Measurements from ENCODE around the gene UCHL1. TPM values are rescaled to one million over a fixed set of nuclear protein-coding genes. Genes with fewer than 3 reads are reported as not detected.

The UCHL1 gene
- polyA plus RNA-seq, 1 donor from 2014 or later, result 5,099 TPM

DNA sequence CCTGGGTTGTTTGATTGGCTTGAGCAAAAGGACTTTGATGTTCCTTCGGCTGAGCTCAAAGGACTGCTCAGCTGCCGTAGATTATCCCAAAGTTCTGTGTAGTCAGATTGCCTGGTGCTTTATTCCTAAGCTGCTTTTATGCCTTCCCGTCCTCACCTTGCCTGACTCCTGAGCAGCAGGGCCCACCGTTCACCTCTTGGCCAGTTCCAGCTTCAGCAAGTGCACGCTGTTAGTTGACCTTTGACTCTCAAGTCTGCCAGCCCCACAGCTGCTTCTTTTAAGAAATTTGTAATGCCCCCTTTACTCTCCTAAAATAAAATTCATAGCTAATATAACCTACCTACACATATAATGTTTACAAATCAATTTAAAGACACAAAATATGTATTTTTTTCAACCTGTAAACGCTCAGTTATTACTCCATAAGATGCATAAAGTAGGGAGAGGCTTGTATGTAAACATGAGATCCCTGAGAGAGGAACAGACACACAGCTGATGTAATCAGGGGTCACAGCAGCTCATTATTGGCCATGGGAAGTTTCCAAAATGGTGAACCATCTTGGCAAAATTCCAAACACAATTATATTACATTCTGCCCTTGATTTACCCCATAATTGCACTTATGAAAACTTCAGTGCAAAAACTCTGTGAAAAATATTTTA lies 28.6 kb downstream of the UCHL1 start:
- no peak overlapping the region for H3K4me3 ChIP-seq (ENCODE audit: low read length)
- no peaks in the 10 kb centered on the region for H3K79me2 ChIP-seq (replicated peaks; ENCODE audit: insufficient read depth, low read length)

DNA sequence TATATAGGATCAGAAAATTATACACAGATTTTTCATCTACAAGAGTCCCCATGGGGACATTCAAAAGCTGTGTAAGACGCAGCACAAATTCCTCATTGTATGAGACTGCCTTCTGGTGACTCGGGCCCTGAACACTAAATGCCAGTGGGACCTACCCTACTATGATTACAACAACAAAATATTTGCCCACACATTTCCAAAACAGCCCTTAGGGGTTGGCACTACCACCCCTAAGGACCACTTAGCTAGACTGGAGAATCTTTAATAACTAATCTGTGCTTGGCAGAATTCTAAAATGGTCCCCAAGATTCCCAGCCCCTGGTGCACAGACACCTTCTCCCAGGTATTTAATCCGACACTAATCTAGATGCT lies 29.1 kb downstream of the UCHL1 start:
- Histone ChIP-seq H4K20me1 (ENCODE audit: insufficient read depth) (no peaks in the 10 kb centered on the region), H3K4me3 (ENCODE audit: low read length) (no peak overlapping the region), H3K9ac (ENCODE audit: low read length) (no peak overlapping the region), H3K9me3 (ENCODE audit: low read length) (no peaks in the 10 kb centered on the region), H3K9me2 (ENCODE audit: insufficient read depth, low read length) (no peaks in the 10 kb centered on the region), H2AFZ (ENCODE audit: low read depth, low read length) (no peak overlapping the region), H3K27me3 (ENCODE audit: insufficient read depth, low read depth, low read length) (no peaks in the 10 kb centered on the region), H3K4me2 (ENCODE audit: low read length) (no peak overlapping the region), H3K79me2 (replicated peaks; ENCODE audit: insufficient read depth, low read length) (no peaks in the 10 kb centered on the region), H3F3A (ENCODE audit: insufficient read depth, low read length, poor library complexity, severe bottlenecking) (no peaks in the 10 kb centered on the region), H3K27ac (ENCODE audit: low read length) (no peak overlapping the region), H3K36me3 (ENCODE audit: insufficient read depth, low read length) (no peaks in the 10 kb centered on the region)
- TF ChIP-seq POLR2AphosphoS5 (IDR thresholded peaks at IDR 0.05), result no peak
- no peak for TF ChIP-seq CTCF (IDR thresholded peaks at IDR 0.05; ENCODE audit: poor library complexity, severe bottlenecking)
- no peak for TF ChIP-seq RAD21 (conservative IDR thresholded peaks at IDR 0.05)
- no peak for TF ChIP-seq REST (IDR thresholded peaks at IDR 0.05; ENCODE audit: borderline replicate concordance)
- no peak for TF ChIP-seq SMC3 (conservative IDR thresholded peaks at IDR 0.05; ENCODE audit: poor library complexity)
- no peak for TF ChIP-seq TAF1 (IDR thresholded peaks at IDR 0.05; ENCODE audit: low read depth)
- no peak for TF ChIP-seq EZH2 (IDR thresholded peaks at IDR 0.05; ENCODE audit: borderline replicate concordance, insufficient read depth, low read length, poor library complexity, severe bottlenecking)
- no peak for TF ChIP-seq EP300 (conservative IDR thresholded peaks at IDR 0.05; ENCODE audit: poor library complexity, severe bottlenecking)
- no peak for TF ChIP-seq MXI1 (conservative IDR thresholded peaks at IDR 0.05; ENCODE audit: poor library complexity, severe bottlenecking)

More for the DNA sequence above, 28.6 kb downstream of the UCHL1 start:
- no peak overlapping the region for H3K9ac ChIP-seq (ENCODE audit: low read length)
- H3K9me2 ChIP-seq (ENCODE audit: insufficient read depth, low read length), result no peaks in the 10 kb centered on the region
- no peaks in the 10 kb centered on the region for H3K36me3 ChIP-seq (ENCODE audit: insufficient read depth, low read length)
- TF ChIP-seq REST (IDR thresholded peaks at IDR 0.05; ENCODE audit: borderline replicate concordance) (no peak), SMC3 (conservative IDR thresholded peaks at IDR 0.05; ENCODE audit: poor library complexity) (no peak)
- H3F3A ChIP-seq (ENCODE audit: insufficient read depth, low read length, poor library complexity, severe bottlenecking), result no peaks in the 10 kb centered on the region
- H3K27me3 ChIP-seq (ENCODE audit: insufficient read depth, low read depth, low read length), result no peaks in the 10 kb centered on the region
- H3K27ac ChIP-seq (ENCODE audit: low read length), result no peak overlapping the region
- no peaks in the 10 kb centered on the region for H3K9me3 ChIP-seq (ENCODE audit: low read length)
- H4K20me1 ChIP-seq (ENCODE audit: insufficient read depth), result no peaks in the 10 kb centered on the region
- no peak overlapping the region for H2AFZ ChIP-seq (ENCODE audit: low read depth, low read length)
- no peak overlapping the region for H3K4me2 ChIP-seq (ENCODE audit: low read length)
